GM21619 (cell line): ENCODE measurements around the gene ABCE1.

Experiments
- ATAC-seq: cut with Tn5 transposase; IDR thresholded peaks from one replicate; pipeline ENCODE4 v1.9.1; 2021; ENCODE audit not compliant: unreplicated experiment

Gene ABCE1

DNA sequence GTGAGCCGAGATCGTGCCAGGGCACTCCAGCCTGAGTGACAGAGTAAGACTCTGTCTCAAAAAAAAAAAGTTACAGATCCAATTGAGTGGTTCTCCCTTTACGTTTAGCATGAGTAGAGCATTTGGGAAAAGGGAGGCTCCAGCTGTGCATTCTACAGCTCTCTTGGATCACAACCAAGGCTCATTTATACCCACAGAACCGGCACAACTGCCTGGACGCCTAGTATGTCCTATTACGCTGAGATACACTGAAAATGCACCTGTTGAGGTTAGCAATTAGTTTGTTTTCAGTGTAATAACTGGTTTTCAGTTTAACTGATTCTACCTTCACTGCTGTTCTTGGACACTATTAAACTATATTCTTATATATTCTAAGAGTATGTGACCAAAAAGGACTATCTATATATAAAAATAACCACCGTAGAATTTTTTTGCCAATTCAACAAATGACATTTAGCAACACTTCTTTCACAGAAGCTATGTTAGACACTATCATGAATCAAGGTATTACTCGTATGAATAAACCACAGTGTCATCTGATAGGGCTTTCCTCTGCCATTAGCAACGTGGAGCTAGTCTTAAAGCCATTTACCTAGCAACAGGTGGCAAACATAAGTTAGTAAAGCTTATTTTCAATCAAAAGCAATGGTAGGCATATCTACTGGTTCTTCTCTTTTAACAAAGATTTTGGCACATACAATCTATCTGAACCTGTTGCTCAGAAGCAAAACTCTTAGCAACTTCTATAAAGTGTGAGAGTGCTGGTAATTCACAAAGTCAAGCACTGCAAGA is 78.7 kb downstream of the ABCE1 start:
- no peak for ATAC-seq

DNA sequence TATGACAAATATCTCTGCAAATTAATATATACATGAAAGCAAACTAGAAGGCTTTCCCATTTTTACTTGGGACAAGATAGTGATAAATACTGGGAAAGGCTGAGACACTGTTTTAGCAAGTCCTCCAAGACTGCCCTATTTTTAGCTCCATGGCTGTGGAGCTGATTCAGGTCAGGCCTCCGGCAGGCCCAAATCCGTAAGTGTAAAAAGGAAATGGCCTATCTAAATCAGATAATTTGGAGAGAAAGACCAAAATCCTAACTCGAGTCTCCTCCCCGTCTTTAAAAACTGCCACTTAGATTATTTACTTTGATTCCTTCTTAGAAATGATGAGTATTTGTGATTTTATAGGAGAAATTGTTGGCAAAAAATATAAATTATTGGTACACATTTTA is 79.4 kb downstream of the ABCE1 start:
- ATAC-seq: no peak

DNA sequence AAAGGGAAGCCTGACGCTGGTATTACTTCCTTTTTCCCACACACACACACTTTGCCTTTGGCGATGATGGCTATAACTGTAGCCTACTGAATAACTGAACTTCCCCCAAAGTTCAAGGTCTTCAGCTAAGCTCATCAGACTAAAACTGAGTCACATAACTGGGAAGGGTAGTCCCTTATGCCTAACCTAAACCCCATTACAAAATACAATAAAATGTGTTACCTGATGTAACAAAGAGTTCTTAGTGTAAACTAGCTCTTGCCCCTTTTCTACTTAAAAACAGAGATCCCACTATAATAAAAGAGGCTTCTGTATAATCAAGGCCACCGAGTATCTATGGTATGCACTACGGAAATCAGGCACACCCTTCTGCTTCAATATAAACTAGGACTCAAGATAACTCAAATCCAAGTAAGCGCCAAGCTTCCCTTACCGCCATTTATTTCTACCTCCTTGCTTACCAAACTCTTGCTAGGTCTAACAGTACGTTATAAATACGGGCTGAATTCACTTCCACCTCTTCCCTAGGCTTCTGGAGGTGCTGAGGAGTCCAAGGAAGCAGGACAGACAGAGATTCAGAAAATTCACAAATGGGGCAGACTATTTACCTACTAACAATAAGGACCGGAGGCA is 79.9 kb downstream of the ABCE1 start:
- no peak for ATAC-seq

DNA sequence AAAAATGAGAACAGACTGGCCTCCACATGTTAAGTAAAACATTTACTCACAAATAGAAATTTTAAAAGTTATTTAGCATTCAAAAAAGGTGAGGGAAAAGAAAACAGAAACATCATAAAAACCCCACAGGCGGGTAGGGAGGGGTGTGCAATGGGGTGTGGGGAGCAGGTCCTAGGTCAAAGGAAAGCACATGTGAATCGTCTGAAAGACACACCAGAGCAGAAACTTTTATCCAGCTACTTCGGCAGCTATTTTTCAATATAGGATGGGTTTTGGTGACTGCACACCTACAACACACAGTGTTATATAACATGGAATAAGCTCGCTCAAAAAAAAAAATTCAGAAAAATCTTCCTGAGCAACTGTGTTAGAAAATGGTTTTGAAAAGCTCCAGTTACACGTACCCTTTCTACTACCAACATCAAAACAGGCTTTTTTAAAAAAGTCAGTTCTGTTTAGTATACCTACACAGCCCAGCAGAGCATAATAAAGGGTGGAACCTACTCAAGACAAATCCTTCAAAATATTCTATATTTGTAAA is 80.7 kb downstream of the ABCE1 start:
- no peak for ATAC-seq
